Activated T-cell treated with anti-CD3 and anti-CD28 coated beads for 24 hours (primary cell): ENCODE data around the gene KRTAP9-4.
"Not testable (repeated sequence)": the region's sequence is repeated elsewhere in the genome, so short reads cannot be mapped to it uniquely, and the experiment has no call there.

Experiments
- DNase-seq: peaks from one replicate; pipeline ENCODE4 v3.0.0-alpha.2; 2020; ENCODE audit warnings: low read depth

The KRTAP9-4 gene

GRCh38 chr17:41265078-41265477, 15.6 kb downstream of the KRTAP9-4 start, which contains the start of gene KRTAP9-6:
KRTAP9-6 (plus strand) TSS chr17:41265378; CDS start chr17:41265378, 0 bp downstream.
- no peak for DNase-seq

GRCh38 chr17:41267711-41268110, 18.2 kb downstream of the KRTAP9-4 start:
- DNase-seq = no peak

GRCh38 chr17:41271323-41271722, 21.8 kb downstream of the KRTAP9-4 start:
- not testable (repeated sequence) for DNase-seq

- DNase-seq = no peak
Observed at GRCh38 chr17:41271858-41272257, 22.4 kb downstream of the KRTAP9-4 start.

- not testable (repeated sequence) for DNase-seq
Observed at GRCh38 chr17:41275648-41276190, 26.2 kb downstream of the KRTAP9-4 start, which contains the start of gene KRTAP9-7. KRTAP9-7 (plus strand) TSS chr17:41275698; CDS start chr17:41275698, 0 bp downstream.

- no peak for DNase-seq
Observed at GRCh38 chr17:41278176-41278955, 28.9 kb downstream of the KRTAP9-4 start.

GRCh38 chr17:41284043-41284442, 34.6 kb downstream of the KRTAP9-4 start:
- no peak for DNase-seq

- no peak for DNase-seq
Observed at GRCh38 chr17:41284546-41284945, 35.1 kb downstream of the KRTAP9-4 start.

- no peak for DNase-seq
Observed at GRCh38 chr17:41287050-41287449, 37.6 kb downstream of the KRTAP9-4 start.

GRCh38 chr17:41294016-41294415, 44.5 kb downstream of the KRTAP9-4 start:
- no peak for DNase-seq

GRCh38 chr17:41296846-41297245, 47.4 kb downstream of the KRTAP9-4 start:
- no peak for DNase-seq

- DNase-seq = no peak
Observed at GRCh38 chr17:41298458-41299135, 49.1 kb downstream of the KRTAP9-4 start.
